M059J (cell line): ENCODE results near the gene ACSS3. TPM values are rescaled to one million over a fixed set of nuclear protein-coding genes. Genes with fewer than 3 reads are reported as not detected.
A peak's percentile ranks its signal among the peaks of the same experiment; 100 is the strongest.
"Not testable (repeated sequence)": the region's sequence is repeated elsewhere in the genome, so short reads cannot be mapped to it uniquely, and the experiment has no call there.

Experiments used
- DNase-seq: peaks from one replicate; pipeline ENCODE4 v3.0.0-alpha.2; 2012; ENCODE audit warnings: low read depth
- total RNA-seq: library from RNA; depleted of rRNA; stranded (reverse); fragments of >200 nt; shearing (Covaris generic); gene quantifications from 2 replicates; pipeline ENCODE4 v1.2.3, GENCODE V29; 2014; rRNA removed

ACSS3 gene
- total RNA-seq, result 1.4 and 2.6 TPM in 2 replicates

GRCh38 chr12:81077686-81078441, at the start of gene ACSS3:
TSS of gene ACSS3 (plus strand) at chr12:81078079. CDS start at chr12:81078121, 42 bp downstream.
- peak; percentile 9 for DNase-seq

- no peak for DNase-seq
Observed at GRCh38 chr12:81034926-81035325, 43.0 kb upstream of the ACSS3 start.

- no peak for DNase-seq
Observed at GRCh38 chr12:81039231-81039630, 38.6 kb upstream of the ACSS3 start.

- DNase-seq, result no peak
Observed at GRCh38 chr12:81043979-81044740, 33.7 kb upstream of the ACSS3 start.

GRCh38 chr12:81064971-81065370, 12.9 kb upstream of the ACSS3 start:
- not testable (repeated sequence) for DNase-seq

GRCh38 chr12:81070846-81071245, 7.0 kb upstream of the ACSS3 start:
- no peak for DNase-seq

GRCh38 chr12:81075539-81075938, 2.3 kb upstream of the ACSS3 start:
- no peak for DNase-seq

- DNase-seq, result no peak
Observed at GRCh38 chr12:81077329-81077685, 572 bp upstream of the ACSS3 start.

- DNase-seq, result peak; percentile 19
Observed at GRCh38 chr12:81078469-81079196, 754 bp downstream of the ACSS3 start.

GRCh38 chr12:81079280-81080076, 1.6 kb downstream of the ACSS3 start:
- no peak for DNase-seq

- DNase-seq, result peak; percentile 12
Observed at GRCh38 chr12:81080431-81080983, 2.6 kb downstream of the ACSS3 start.

GRCh38 chr12:81081726-81082125, 3.8 kb downstream of the ACSS3 start:
- no peak for DNase-seq

GRCh38 chr12:81083018-81083417, 5.1 kb downstream of the ACSS3 start:
- DNase-seq, result no peak

- no peak for DNase-seq
Observed at GRCh38 chr12:81083906-81084513, 6.1 kb downstream of the ACSS3 start.

- no peak for DNase-seq
Observed at GRCh38 chr12:81084811-81085350, 7.0 kb downstream of the ACSS3 start.

- no peak for DNase-seq
Observed at GRCh38 chr12:81085832-81086231, 8.0 kb downstream of the ACSS3 start.

- DNase-seq, result no peak
Observed at GRCh38 chr12:81086342-81086741, 8.5 kb downstream of the ACSS3 start.

- no peak for DNase-seq
Observed at GRCh38 chr12:81088221-81088620, 10.3 kb downstream of the ACSS3 start.

- no peak for DNase-seq
Observed at GRCh38 chr12:81089412-81089811, 11.5 kb downstream of the ACSS3 start.

- no peak for DNase-seq
Observed at GRCh38 chr12:81092053-81092452, 14.2 kb downstream of the ACSS3 start.
